Nephron (organoid): ENCODE measurements around the gene NUDT5.
"Not testable (repeated sequence)": the region's sequence is repeated elsewhere in the genome, so short reads cannot be mapped to it uniquely, and the experiment has no call there.

Source experiments
- H3K27ac Mint-ChIP-seq, 3 experiments: 2 replicates each; pipeline ENCODE4 v1.8.0; 2020; ENCODE audit warnings: mixed read lengths in 3 of 3, mild to moderate bottlenecking in 2 of 3, moderate library complexity in 1 of 3
- H3K27me3 Mint-ChIP-seq: 2 replicates; pipeline ENCODE4 v1.8.0; 2021; ENCODE audit warnings: low read depth, mild to moderate bottlenecking, moderate library complexity, mixed read lengths
- H3K36me3 Mint-ChIP-seq: 2 replicates; pipeline ENCODE4 v1.8.0; 2020; ENCODE audit warnings: low read depth, mixed read lengths
- H3K4me1 Mint-ChIP-seq: 2 replicates; pipeline ENCODE4 v1.8.0; 2020; ENCODE audit warnings: mixed read lengths
- H3K4me3 Mint-ChIP-seq, 3 experiments: 2 replicates each; pipeline ENCODE4 v1.8.0; 2020; ENCODE audit warnings: mild to moderate bottlenecking in 3 of 3, mixed read lengths in 3 of 3, moderate library complexity in 2 of 3
- H3K9me3 Mint-ChIP-seq: 2 replicates; pipeline ENCODE4 v1.8.0; 2020; ENCODE audit warnings: mixed read lengths
- TF ChIP-seq, protein P1 (sequence below), 3 experiments: fragments of 200-600 bp; sonication (generic); IDR thresholded peaks; one replicate each; pipeline ENCODE4 v1.5.0; 2021; ENCODE audit warnings: antibody characterized with exemption in 3 of 3; ENCODE audit not compliant: unreplicated experiment in 3 of 3

The NUDT5 gene

GRCh38 chr10:12181065-12181775 lies 14.5 kb downstream of the NUDT5 start:
- H3K4me3 Mint-ChIP-seq = no peak overlapping the region
- peaks cover 46% of the 10 kb centered on the region for H3K36me3 Mint-ChIP-seq
- TF ChIP-seq, protein P1, sequence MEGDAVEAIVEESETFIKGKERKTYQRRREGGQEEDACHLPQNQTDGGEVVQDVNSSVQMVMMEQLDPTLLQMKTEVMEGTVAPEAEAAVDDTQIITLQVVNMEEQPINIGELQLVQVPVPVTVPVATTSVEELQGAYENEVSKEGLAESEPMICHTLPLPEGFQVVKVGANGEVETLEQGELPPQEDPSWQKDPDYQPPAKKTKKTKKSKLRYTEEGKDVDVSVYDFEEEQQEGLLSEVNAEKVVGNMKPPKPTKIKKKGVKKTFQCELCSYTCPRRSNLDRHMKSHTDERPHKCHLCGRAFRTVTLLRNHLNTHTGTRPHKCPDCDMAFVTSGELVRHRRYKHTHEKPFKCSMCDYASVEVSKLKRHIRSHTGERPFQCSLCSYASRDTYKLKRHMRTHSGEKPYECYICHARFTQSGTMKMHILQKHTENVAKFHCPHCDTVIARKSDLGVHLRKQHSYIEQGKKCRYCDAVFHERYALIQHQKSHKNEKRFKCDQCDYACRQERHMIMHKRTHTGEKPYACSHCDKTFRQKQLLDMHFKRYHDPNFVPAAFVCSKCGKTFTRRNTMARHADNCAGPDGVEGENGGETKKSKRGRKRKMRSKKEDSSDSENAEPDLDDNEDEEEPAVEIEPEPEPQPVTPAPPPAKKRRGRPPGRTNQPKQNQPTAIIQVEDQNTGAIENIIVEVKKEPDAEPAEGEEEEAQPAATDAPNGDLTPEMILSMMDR (IDR thresholded peaks at IDR 0.05; ENCODE audit: unreplicated experiment in 3 of 3) = no peak
- H3K4me1 Mint-ChIP-seq = no peaks in the 10 kb centered on the region
- H3K9me3 Mint-ChIP-seq = no peaks in the 10 kb centered on the region
- H3K27ac Mint-ChIP-seq = no peak overlapping the region
- H3K27me3 Mint-ChIP-seq = no peaks in the 10 kb centered on the region

GRCh38 chr10:12180221-12180974 lies 15.3 kb downstream of the NUDT5 start:
- TF ChIP-seq, protein P1 (IDR thresholded peaks at IDR 0.05; ENCODE audit: unreplicated experiment in 3 of 3) = no peak
- Mint-ChIP-seq H3K27me3 (no peaks in the 10 kb centered on the region), H3K9me3 (no peaks in the 10 kb centered on the region), H3K36me3 (peaks cover 37% of the 10 kb centered on the region), H3K4me1 (no peaks in the 10 kb centered on the region), H3K27ac (no peak overlapping the region), H3K4me3 (no peak overlapping the region)

- no peaks in the 10 kb centered on the region for H3K9me3 Mint-ChIP-seq
- TF ChIP-seq, protein P1 (IDR thresholded peaks at IDR 0.05; ENCODE audit: unreplicated experiment in 3 of 3) = no peak
- no peak overlapping the region for H3K27ac Mint-ChIP-seq
- H3K36me3 Mint-ChIP-seq = peaks cover 30% of the 10 kb centered on the region
- H3K4me1 Mint-ChIP-seq = no peaks in the 10 kb centered on the region
- H3K27me3 Mint-ChIP-seq = no peaks in the 10 kb centered on the region
- H3K4me3 Mint-ChIP-seq = no peak overlapping the region
Observed at GRCh38 chr10:12179606-12180170, 16.0 kb downstream of the NUDT5 start.

DNA sequence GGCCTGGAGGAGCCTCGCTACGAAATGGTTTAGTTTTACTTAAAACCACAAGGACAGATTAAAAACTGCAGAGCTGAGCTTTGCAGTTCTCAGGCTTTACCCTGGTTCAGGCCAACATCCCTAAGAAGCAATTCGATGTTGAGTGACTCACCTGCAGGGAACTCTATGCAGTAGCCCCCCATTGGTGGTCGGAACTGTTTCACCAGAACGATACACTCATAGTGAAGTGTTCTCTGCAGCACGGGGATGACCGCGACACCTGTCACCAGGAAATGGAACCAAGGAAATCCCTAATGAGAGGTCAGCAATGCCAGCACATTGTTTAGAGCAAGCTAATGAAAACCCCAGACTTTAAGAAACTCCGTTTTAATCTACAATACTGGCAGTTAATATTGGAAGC lies 18.0 kb downstream of the NUDT5 start:
- Mint-ChIP-seq H3K4me3 (no peak overlapping the region), H3K4me1 (no peaks in the 10 kb centered on the region)
- TF ChIP-seq, protein P1 (IDR thresholded peaks at IDR 0.05; ENCODE audit: unreplicated experiment in 3 of 3) = no peak

GRCh38 chr10:12171512-12171911 lies 24.2 kb downstream of the NUDT5 start:
- H3K9me3 Mint-ChIP-seq, H3K4me3 Mint-ChIP-seq, H3K27ac Mint-ChIP-seq, H3K4me1 Mint-ChIP-seq, H3K27me3 Mint-ChIP-seq: not testable (repeated sequence)
- H3K36me3 Mint-ChIP-seq = peaks cover 42% of the 10 kb centered on the region

More for the DNA sequence above, 18.0 kb downstream of the NUDT5 start:
- no peaks in the 10 kb centered on the region for H3K9me3 Mint-ChIP-seq
- peaks cover 35% of the 10 kb centered on the region for H3K36me3 Mint-ChIP-seq
- H3K27me3 Mint-ChIP-seq = no peaks in the 10 kb centered on the region
- no peak overlapping the region for H3K27ac Mint-ChIP-seq

DNA sequence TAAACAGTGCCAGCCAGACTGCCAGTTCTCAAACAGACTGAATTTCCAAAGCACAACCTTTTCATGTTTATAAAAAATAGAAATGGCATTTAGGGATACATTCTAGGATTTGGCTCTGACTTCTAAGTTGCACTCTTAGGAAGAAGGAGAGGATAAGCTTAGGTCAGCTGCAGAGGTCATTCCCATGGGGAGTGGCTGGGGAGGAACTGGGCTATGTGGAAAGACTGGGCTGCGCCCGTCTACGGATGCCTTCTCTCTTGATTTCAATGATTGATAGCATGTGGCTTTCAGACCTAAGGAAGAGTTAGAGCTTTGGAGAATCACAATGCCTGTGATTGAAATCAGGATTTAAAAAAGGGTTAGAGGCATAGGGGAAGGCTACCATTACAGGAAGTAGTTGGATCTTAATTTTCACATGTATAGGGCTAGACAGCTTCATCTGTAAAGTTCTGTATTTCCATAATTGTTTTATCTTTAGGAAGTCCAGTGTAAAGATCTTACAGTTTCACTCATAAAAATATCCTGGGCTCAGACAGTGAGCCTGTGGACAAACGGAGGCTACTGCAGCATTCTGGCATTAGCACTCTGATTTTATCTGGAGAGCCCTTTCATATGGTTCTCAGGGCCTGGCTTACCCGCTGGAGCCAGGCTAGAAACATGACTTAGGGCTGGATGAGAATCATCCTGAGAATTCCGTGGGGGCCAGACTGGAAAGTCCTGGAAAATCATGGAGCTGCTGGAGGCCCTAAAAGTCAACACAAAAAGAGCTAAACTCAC lies 29.5 kb downstream of the NUDT5 start:
- Mint-ChIP-seq H3K4me3 (no peak overlapping the region), H3K9me3 (no peaks in the 10 kb centered on the region), H3K27me3 (no peaks in the 10 kb centered on the region), H3K4me1 (no peaks in the 10 kb centered on the region), H3K27ac (peak overlapping the region in 1 of 3 experiments; percentile 42), H3K36me3 (peaks cover 57% of the 10 kb centered on the region)
- TF ChIP-seq, protein P1 (IDR thresholded peaks at IDR 0.05; ENCODE audit: unreplicated experiment in 3 of 3) = no peak
